ENCODE measurements around the gene ACCS.

DNA sequence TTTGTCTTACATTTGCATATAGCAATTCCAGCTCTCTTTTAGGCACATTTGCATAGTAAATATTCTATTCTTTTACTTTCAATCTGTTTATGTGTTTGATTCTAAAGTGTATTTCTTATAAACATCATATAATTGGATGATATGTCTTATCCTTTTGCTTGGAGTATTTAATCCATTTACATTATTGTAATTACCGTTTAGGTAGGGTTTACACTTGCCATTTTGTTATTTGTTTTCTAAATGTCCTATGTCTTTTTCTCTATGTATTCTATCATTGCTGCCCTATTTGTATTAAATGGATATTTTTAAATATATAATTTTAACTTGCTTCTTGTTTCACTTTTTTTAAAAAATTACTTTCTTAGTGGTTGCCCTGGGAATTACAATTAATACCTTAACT is 41.1 kb upstream of the ACCS start:
- TF ChIP-seq POLR2A (IDR thresholded peaks at IDR 0.05) = no peak
- TF ChIP-seq, protein P1, sequence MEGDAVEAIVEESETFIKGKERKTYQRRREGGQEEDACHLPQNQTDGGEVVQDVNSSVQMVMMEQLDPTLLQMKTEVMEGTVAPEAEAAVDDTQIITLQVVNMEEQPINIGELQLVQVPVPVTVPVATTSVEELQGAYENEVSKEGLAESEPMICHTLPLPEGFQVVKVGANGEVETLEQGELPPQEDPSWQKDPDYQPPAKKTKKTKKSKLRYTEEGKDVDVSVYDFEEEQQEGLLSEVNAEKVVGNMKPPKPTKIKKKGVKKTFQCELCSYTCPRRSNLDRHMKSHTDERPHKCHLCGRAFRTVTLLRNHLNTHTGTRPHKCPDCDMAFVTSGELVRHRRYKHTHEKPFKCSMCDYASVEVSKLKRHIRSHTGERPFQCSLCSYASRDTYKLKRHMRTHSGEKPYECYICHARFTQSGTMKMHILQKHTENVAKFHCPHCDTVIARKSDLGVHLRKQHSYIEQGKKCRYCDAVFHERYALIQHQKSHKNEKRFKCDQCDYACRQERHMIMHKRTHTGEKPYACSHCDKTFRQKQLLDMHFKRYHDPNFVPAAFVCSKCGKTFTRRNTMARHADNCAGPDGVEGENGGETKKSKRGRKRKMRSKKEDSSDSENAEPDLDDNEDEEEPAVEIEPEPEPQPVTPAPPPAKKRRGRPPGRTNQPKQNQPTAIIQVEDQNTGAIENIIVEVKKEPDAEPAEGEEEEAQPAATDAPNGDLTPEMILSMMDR (IDR thresholded peaks at IDR 0.05) = peak in 1 of 3 experiments; percentile 23

Data from testis (tissue), 2 donors.